Transverse colon (tissue), 4 donors: ENCODE measurements around the gene SWT1. TPM values are rescaled to one million over a fixed set of nuclear protein-coding genes. Genes with fewer than 3 reads are reported as not detected.

Experiments used
- DNase-seq: peaks from one replicate; pipeline ENCODE4 v3.0.0-alpha.2; 2019
- H3K27ac ChIP-seq, 4 donors: fragments of 200-600 bp; sonication (generic); 2 replicates each; pipeline ENCODE4 v1.5.1; 2016 to 2018; ENCODE audit warnings: inconsistent platforms in 4 of 4
- H3K27me3 ChIP-seq: fragments of 200-600 bp; sonication (generic); 2 replicates; pipeline ENCODE4 v1.5.1; 2017; ENCODE audit warnings: inconsistent platforms
- H3K36me3 ChIP-seq, 4 donors: fragments of 200-600 bp; sonication (generic); 2 replicates each; pipeline ENCODE4 v1.5.1; 2017 to 2019; ENCODE audit warnings: inconsistent platforms in 4 of 4
- H3K4me1 ChIP-seq, 4 donors: fragments of 200-600 bp; sonication (generic); 2 replicates each; pipeline ENCODE4 v1.5.1; 2017 to 2020; ENCODE audit warnings: inconsistent platforms in 4 of 4
- H3K4me3 ChIP-seq, 4 donors: fragments of 200-600 bp; sonication (generic); 1 replicate in 1 of 4; 2 replicates in 3 of 4; pipeline versions ENCODE4 v1.5.1 to v1.6.1; 2017 to 2019; ENCODE audit warnings: inconsistent platforms in 4 of 4
- H3K9me3 ChIP-seq, 2 donors: fragments of 200-600 bp; sonication (generic); 2 replicates each; pipeline ENCODE4 v1.5.1; 2017 to 2019; ENCODE audit warnings: inconsistent platforms in 2 of 2
- CTCF ChIP-seq, 5 experiments: fragments of 200-600 bp in 3 of 5; fragments of 450-650 bp in 2 of 5; sonication (generic) in 3 of 5; IDR thresholded peaks; 1 replicate in 2 of 5; 2 replicates in 3 of 5; pipeline ENCODE4 v1.5.1; 2016 to 2017; ENCODE audit warnings: antibody characterized with exemption in 5 of 5, inconsistent platforms in 3 of 5, mild to moderate bottlenecking in 2 of 5, moderate library complexity in 1 of 5
- EP300 ChIP-seq: sonication (generic); formaldehyde crosslinking; IDR thresholded peaks from one replicate; pipeline ENCODE4 v1.6.1; 2017; ENCODE audit warnings: antibody characterized with exemption, low read depth
- POLR2A ChIP-seq: fragments of 450-650 bp; IDR thresholded peaks from one replicate; pipeline ENCODE4 v1.6.1; 2016; ENCODE audit warnings: antibody characterized with exemption, mild to moderate bottlenecking, moderate library complexity
- POLR2AphosphoS5 ChIP-seq, 3 donors: sonication (generic); formaldehyde crosslinking; IDR thresholded peaks; one replicate each; pipeline ENCODE4 v1.6.1; 2016; ENCODE audit warnings: antibody characterized with exemption in 3 of 3
- WGBS, 2 donors: methylation state at CpG; one replicate each; pipeline ENCODE4 v1.1.5; 2018; ENCODE audit warnings: low coverage in 1 of 2; 5-methylcytosine and 5-hydroxymethylcytosine counted together
- in situ Hi-C, 4 donors: fragments of 200-750 bp; cut with MboI; loops; one replicate each; pipeline versions ENCODE4 v1.15.0 to v1.15.1; 2017; ENCODE audit warnings: low sequenced_read_pairs in 3 of 4, low pct_ligation_motif_present in 1 of 4, low pct_unique_long_range_greater_than_20kb in 1 of 4
- intact Hi-C: fragments of 100-400 bp; cut with DNase I; formaldehyde crosslinking; loops from one replicate; pipeline ENCODE4 v1.15.1; 2023; ENCODE audit warnings: low total_unique reads
- total RNA-seq, 4 donors: library from RNA; depleted of rRNA; stranded (reverse); fragments of >200 nt; gene quantifications; one replicate each; pipeline ENCODE4 v1.1.0, GENCODE V29; 2016

The SWT1 gene
- total RNA-seq, 4 donors from 2014 or later, result 2.8 to 12.3 (median 10.1) TPM

- intact Hi-C loops, result no loop called here
- no peaks in the 10 kb centered on the region for H3K4me1 ChIP-seq
- in situ Hi-C loops, result no loop called here
- H3K9me3 ChIP-seq, result no peaks in the 10 kb centered on the region
- no peaks in the 10 kb centered on the region for H3K36me3 ChIP-seq
- H3K4me3 ChIP-seq, result no peak overlapping the region
- 33 to 48% methylated on average over 3 of the region's 3 CpGs for WGBS, 2 donors
- TF ChIP-seq POLR2AphosphoS5 (IDR thresholded peaks at IDR 0.05), result no peak
- no peak for TF ChIP-seq POLR2A
- TF ChIP-seq EP300, result no peak
- no peak for TF ChIP-seq CTCF (IDR thresholded peaks at IDR 0.05)
- no peaks in the 10 kb centered on the region for H3K27me3 ChIP-seq
- no peak overlapping the region for H3K27ac ChIP-seq
- DNase-seq, result no peak
Measured at GRCh38 chr1:185281245-185281644, 124.3 kb downstream of the SWT1 start.

- TF ChIP-seq POLR2AphosphoS5 (IDR thresholded peaks at IDR 0.05) (no peak), EP300 (no peak), POLR2A (no peak), CTCF (IDR thresholded peaks at IDR 0.05) (no peak)
- 75 to 86% methylated on average over 2 of the region's 2 CpGs for WGBS, 2 donors
- Histone ChIP-seq H3K27ac (no peak overlapping the region), H3K9me3 (no peaks in the 10 kb centered on the region), H3K4me3 (no peak overlapping the region), H3K27me3 (no peaks in the 10 kb centered on the region), H3K36me3 (no peaks in the 10 kb centered on the region), H3K4me1 (no peaks in the 10 kb centered on the region)
- in situ Hi-C loops (no loop called here), intact Hi-C loops (no loop called here)
- DNase-seq, result no peak
Measured at GRCh38 chr1:185284116-185284515, 127.1 kb downstream of the SWT1 start.

GRCh38 chr1:185284533-185285276 lies 127.7 kb downstream of the SWT1 start:
- no peaks in the 10 kb centered on the region for H3K9me3 ChIP-seq
- TF ChIP-seq POLR2A, result no peak
- no peak for TF ChIP-seq POLR2AphosphoS5 (IDR thresholded peaks at IDR 0.05)
- no peak for TF ChIP-seq CTCF (IDR thresholded peaks at IDR 0.05)
- TF ChIP-seq EP300, result no peak
- in situ Hi-C loops, result no loop called here

GRCh38 chr1:185287451-185287850 lies 130.5 kb downstream of the SWT1 start:
- in situ Hi-C loops (no loop called here), intact Hi-C loops (no loop called here)
- Histone ChIP-seq H3K9me3 (no peaks in the 10 kb centered on the region), H3K27ac (no peak overlapping the region), H3K4me1 (peaks cover 0 to 13% (median 0%) of the 10 kb centered on the region in 4 donors), H3K4me3 (no peak overlapping the region), H3K27me3 (no peaks in the 10 kb centered on the region), H3K36me3 (no peaks in the 10 kb centered on the region)
- no peak for DNase-seq
- WGBS, 2 donors, result 95 to 100% methylated on average over 2 of the region's 2 CpGs
- TF ChIP-seq CTCF (IDR thresholded peaks at IDR 0.05), result no peak
- no peak for TF ChIP-seq EP300
- TF ChIP-seq POLR2A, result no peak
- no peak for TF ChIP-seq POLR2AphosphoS5 (IDR thresholded peaks at IDR 0.05)

More at GRCh38 chr1:185284533-185285276, 127.7 kb downstream of the SWT1 start:
- 52 to 65% methylated on average over 2 of the region's 2 CpGs for WGBS, 2 donors
- Histone ChIP-seq H3K27me3 (no peaks in the 10 kb centered on the region), H3K27ac (no peak overlapping the region), H3K4me1 (no peaks in the 10 kb centered on the region), H3K4me3 (no peak overlapping the region), H3K36me3 (no peaks in the 10 kb centered on the region)
- intact Hi-C loops, result no loop called here
- no peak for DNase-seq
